ENCODE results near the gene FDX2.

DNA sequence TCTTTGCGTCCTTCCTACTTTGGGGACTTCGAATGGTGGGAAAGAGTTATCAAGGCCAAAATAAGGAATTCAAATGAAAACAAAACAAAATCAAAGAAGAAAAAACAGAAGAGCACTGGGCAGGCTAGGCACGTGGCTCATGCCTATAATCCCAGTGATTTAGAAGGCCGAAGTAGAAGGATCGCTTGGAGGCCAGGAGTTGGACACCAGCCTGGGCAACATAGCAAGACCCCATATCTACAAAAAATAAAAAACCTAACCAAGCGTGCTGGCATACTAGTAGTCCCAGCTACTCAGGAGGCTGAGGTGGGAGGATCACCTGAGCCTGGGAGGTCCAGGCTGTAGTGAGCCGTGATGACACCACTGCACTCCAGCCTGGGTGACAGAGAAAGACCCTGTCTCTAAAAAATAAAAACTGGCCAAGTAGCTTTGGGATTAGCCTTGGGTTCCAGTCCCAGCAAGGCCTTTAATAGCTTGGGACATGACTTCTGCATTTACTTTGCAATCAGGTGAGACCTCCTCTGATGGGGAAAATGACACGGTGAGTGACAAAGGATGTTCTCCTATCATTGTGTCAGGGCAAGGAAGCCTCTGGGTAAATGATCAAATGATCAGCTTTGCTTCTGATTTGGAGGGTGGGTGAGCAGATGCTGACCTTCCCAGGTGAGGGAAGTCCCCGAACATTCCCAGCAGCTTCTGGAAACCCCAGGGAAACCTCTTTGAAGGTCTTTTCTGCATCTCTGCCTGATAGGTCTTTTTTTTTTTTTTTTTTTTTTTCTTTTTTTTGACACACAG lies 37.8 kb downstream of the FDX2 start:
- TF ChIP-seq POLR2A (IDR thresholded peaks at IDR 0.05) (no peak), CTCF (IDR thresholded peaks at IDR 0.05) (no peak), EP300 (IDR thresholded peaks at IDR 0.05) (no peak)
